OCI-LY7 (cell line): ENCODE data around the gene ADD3. TPM values are rescaled to one million over a fixed set of nuclear protein-coding genes. Genes with fewer than 3 reads are reported as not detected.
A peak's percentile ranks its signal among the peaks of the same experiment; 100 is the strongest.

Source experiments
- BruUV-seq: library from RNA; stranded (reverse); fragments of 400-500 nt; replicated peaks from 2 replicates; lab custom pipeline; 2021; lab: Mats Ljungman, UMichigan
- CTCF ChIA-PET: fragments of 300-600 bp; sonication (Branson Sonifier 250); formaldehyde crosslinking; loops from one replicate; lab custom pipeline; 2022; ENCODE audit warnings: antibody characterized with exemption; ENCODE audit not compliant: unreplicated experiment; lab: Charles Lee
- POLR2A ChIA-PET: fragments of 300-600 bp; sonication (Branson Sonifier 250); formaldehyde crosslinking; loops from one replicate; lab custom pipeline; 2022; ENCODE audit warnings: antibody characterized with exemption; lab: Charles Lee
- DNase-seq: peaks from one replicate; pipeline ENCODE4 v3.0.0-alpha.2; 2015; ENCODE audit warnings: low spot score
- H2AFZ ChIP-seq: fragments of 200-600 bp; sonication (generic), shearing (Covaris generic); 2 replicates; pipeline ENCODE4 v1.6.1; 2014; ENCODE audit warnings: mild to moderate bottlenecking, antibody characterized with exemption, low read length, moderate library complexity
- H3K27ac ChIP-seq: fragments of 200-600 bp; sonication (generic); 2 replicates; pipeline ENCODE4 v1.5.1; 2014; ENCODE audit warnings: mixed run types, low read depth, mild to moderate bottlenecking, moderate library complexity, low read length, inconsistent platforms; ENCODE audit not compliant: poor library complexity, severe bottlenecking
- H3K36me3 ChIP-seq: fragments of 200-600 bp; sonication (generic); 2 replicates; pipeline ENCODE4 v1.6.1; 2014; ENCODE audit warnings: mild to moderate bottlenecking, antibody characterized with exemption, low read length, moderate library complexity, mixed read lengths; ENCODE audit not compliant: insufficient read depth
- H3K4me1 ChIP-seq: fragments of 200-600 bp; sonication (generic); 2 replicates; pipeline ENCODE4 v1.5.1; 2014; ENCODE audit warnings: mild to moderate bottlenecking, low read length; ENCODE audit not compliant: insufficient read depth, poor library complexity, severe bottlenecking
- H3K4me2 ChIP-seq: fragments of 200-600 bp; sonication (generic); 2 replicates; pipeline ENCODE4 v1.6.1; 2014; ENCODE audit warnings: mild to moderate bottlenecking, low read length
- H3K4me3 ChIP-seq: fragments of 200-600 bp; sonication (generic); 2 replicates; pipeline ENCODE4 v1.5.1; 2014; ENCODE audit warnings: mild to moderate bottlenecking, low read depth, low read length; ENCODE audit not compliant: poor library complexity, severe bottlenecking
- H3K79me2 ChIP-seq: fragments of 200-600 bp; sonication (generic); 2 replicates; pipeline ENCODE4 v1.6.1; 2016; ENCODE audit warnings: low read depth, mild to moderate bottlenecking, low read length, moderate library complexity, mixed read lengths; ENCODE audit not compliant: insufficient read depth
- H3K9me2 ChIP-seq: fragments of 200-600 bp; sonication (generic); 2 replicates; pipeline ENCODE4 v1.6.1; 2016; ENCODE audit warnings: mild to moderate bottlenecking, low read length, mixed read lengths; ENCODE audit not compliant: insufficient read depth
- H3K9me3 ChIP-seq: fragments of 200-600 bp; sonication (generic); 2 replicates; pipeline ENCODE4 v1.6.1; 2014; ENCODE audit warnings: mild to moderate bottlenecking, mixed run types, low read length, mixed read lengths
- H4K20me1 ChIP-seq: fragments of 200-600 bp; sonication (generic); 2 replicates; pipeline ENCODE4 v1.6.1; 2014; ENCODE audit warnings: mild to moderate bottlenecking, antibody characterized with exemption, low read length, moderate library complexity, mixed read lengths; ENCODE audit not compliant: insufficient read depth
- EZH2phosphoT487 ChIP-seq: fragments of 200-600 bp; sonication (generic); IDR thresholded peaks from 2 replicates; pipeline ENCODE4 v1.6.1; 2018; ENCODE audit warnings: low read depth, borderline replicate concordance, mild to moderate bottlenecking, mixed run types, antibody characterized with exemption, low read length, moderate library complexity, mixed read lengths
- intact Hi-C: fragments of 100-400 bp; cut with micrococcal nuclease; formaldehyde crosslinking; loops from one replicate; pipeline ENCODE4 v1.10.0; 2022; ENCODE audit not compliant: unreplicated experiment
- total RNA-seq, 2 experiments: library from RNA; depleted of rRNA in 1 of 2; stranded (reverse); fragments of >200 nt in 1 of 2; shearing (Covaris generic) in 1 of 2; gene quantifications; 2 replicates each; pipeline ENCODE4 v1.2.3, GENCODE V29; 2014 to 2022
- TF ChIP-seq, protein P1 (sequence below): fragments of 200-600 bp; sonication (generic); conservative IDR thresholded peaks from 2 replicates; pipeline ENCODE4 v1.5.1; 2014; ENCODE audit warnings: mild to moderate bottlenecking, antibody characterized with exemption, low read length, moderate library complexity, mixed read lengths

Gene ADD3
- total RNA-seq, 2 experiments from 2014 or later, result 75.8 to 89.7 TPM

DNA sequence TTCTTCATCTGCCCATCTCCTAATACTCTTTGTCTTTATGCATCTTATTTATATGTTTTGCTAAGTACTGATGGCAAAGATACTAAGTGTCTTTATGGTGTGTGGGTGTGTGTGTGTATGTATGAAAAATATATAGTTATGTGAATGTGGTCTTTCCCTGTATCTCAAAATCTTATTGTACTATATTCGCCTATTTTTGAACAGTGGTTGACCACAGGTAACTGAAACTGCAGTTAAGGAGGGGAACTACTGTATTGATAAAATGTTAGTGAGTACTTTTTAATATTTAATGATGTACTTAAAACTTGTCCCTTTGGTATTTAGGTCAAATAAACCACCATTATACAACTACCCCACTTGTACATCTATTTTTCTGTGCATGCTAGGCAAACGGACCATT, 85.9 kb downstream of the ADD3 start:
- POLR2A ChIA-PET, result interaction anchor here (0.8 to 2.0 kb wide), 5 partner anchors 10 to 21 kb away, joined by 3 to 8 read pairs (median 4); no protein-coding TSS in a partner anchor
- Histone ChIP-seq H3K4me2 (no peak overlapping the region), H3K9me3 (no peaks in the 10 kb centered on the region), H3K9me2 (no peaks in the 10 kb centered on the region), H3K27ac (no peak overlapping the region), H3K4me1 (no peaks in the 10 kb centered on the region), H4K20me1 (no peaks in the 10 kb centered on the region), H3K36me3 (no peaks in the 10 kb centered on the region), H2AFZ (no peak overlapping the region), H3K4me3 (no peak overlapping the region), H3K79me2 (0 out of 2 replicates have a peak, but pooled peaks cover 9% of the 10 kb centered on the region)
- TF ChIP-seq EZH2phosphoT487, result no peak
- intact Hi-C loops, result no loop called here
- CTCF ChIA-PET, result no interaction called here
- BruUV-seq, result no TSS peak
- no peak for DNase-seq

DNA sequence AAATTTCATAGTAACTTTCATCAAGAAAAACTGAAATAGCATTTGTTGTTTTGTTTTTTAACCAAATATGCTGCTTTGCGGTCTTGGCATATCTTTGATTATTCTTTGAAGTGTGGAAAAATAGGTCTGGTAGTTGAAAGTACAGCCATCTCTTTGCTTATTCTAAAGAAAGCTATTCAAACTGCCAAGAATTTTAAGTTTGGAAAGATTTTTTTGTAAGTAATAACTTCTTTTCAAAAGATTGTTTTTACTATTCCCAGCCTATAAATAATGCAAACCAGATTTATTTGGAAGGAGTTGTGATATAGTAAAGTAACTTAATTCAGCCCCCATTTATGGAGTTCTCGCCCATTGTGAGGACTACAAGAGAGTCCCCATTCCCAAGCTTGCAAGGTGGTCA, 87.0 kb downstream of the ADD3 start:
- ChIA-PET POLR2A (interaction anchor here (0.6 to 2.0 kb wide), 9 partner anchors 11 to 104 kb away, joined by 3 to 8 read pairs (median 4); no protein-coding TSS in a partner anchor), CTCF (no interaction called here)
- Histone ChIP-seq H2AFZ (no peak overlapping the region), H3K4me1 (no peaks in the 10 kb centered on the region), H3K4me2 (no peak overlapping the region), H3K9me2 (no peaks in the 10 kb centered on the region), H3K27ac (no peak overlapping the region), H4K20me1 (no peaks in the 10 kb centered on the region), H3K79me2 (0 out of 2 replicates have a peak, but pooled peaks cover 7% of the 10 kb centered on the region), H3K36me3 (no peaks in the 10 kb centered on the region), H3K4me3 (no peak overlapping the region), H3K9me3 (no peaks in the 10 kb centered on the region)
- TF ChIP-seq, protein P1, sequence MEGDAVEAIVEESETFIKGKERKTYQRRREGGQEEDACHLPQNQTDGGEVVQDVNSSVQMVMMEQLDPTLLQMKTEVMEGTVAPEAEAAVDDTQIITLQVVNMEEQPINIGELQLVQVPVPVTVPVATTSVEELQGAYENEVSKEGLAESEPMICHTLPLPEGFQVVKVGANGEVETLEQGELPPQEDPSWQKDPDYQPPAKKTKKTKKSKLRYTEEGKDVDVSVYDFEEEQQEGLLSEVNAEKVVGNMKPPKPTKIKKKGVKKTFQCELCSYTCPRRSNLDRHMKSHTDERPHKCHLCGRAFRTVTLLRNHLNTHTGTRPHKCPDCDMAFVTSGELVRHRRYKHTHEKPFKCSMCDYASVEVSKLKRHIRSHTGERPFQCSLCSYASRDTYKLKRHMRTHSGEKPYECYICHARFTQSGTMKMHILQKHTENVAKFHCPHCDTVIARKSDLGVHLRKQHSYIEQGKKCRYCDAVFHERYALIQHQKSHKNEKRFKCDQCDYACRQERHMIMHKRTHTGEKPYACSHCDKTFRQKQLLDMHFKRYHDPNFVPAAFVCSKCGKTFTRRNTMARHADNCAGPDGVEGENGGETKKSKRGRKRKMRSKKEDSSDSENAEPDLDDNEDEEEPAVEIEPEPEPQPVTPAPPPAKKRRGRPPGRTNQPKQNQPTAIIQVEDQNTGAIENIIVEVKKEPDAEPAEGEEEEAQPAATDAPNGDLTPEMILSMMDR, result no peak
- TF ChIP-seq EZH2phosphoT487, result no peak
- intact Hi-C loops, result no loop called here
- no peak for DNase-seq
- no TSS peak for BruUV-seq

- Histone ChIP-seq H3K27ac (no peak overlapping the region), H3K9me2 (no peaks in the 10 kb centered on the region), H2AFZ (no peak overlapping the region), H3K4me3 (no peak overlapping the region), H3K4me1 (no peaks in the 10 kb centered on the region), H3K36me3 (peaks cover 40% of the 10 kb centered on the region; the same call in 1 of the 2 replicates), H3K4me2 (no peak overlapping the region), H4K20me1 (no peaks in the 10 kb centered on the region), H3K9me3 (no peaks in the 10 kb centered on the region), H3K79me2 (0 out of 2 replicates have a peak, but pooled peaks cover 4% of the 10 kb centered on the region)
- ChIA-PET CTCF (no interaction called here), POLR2A (no interaction called here)
- intact Hi-C loops, result no loop called here
- TF ChIP-seq EZH2phosphoT487, result no peak
- TF ChIP-seq, protein P1, result no peak
- no peak for DNase-seq
- BruUV-seq, result TSS peak; percentile 14
Observed at GRCh38 chr10:110101464-110102144, 93.8 kb downstream of the ADD3 start.
